PC-9 (cell line): ENCODE data around the gene PLAU.

Experiments used
- CTCF ChIP-seq: fragments of 200-600 bp; sonication (generic); conservative IDR thresholded peaks from 2 replicates; pipeline ENCODE4 v1.6.1; 2017; ENCODE audit warnings: mixed run types, antibody characterized with exemption, mild to moderate bottlenecking, moderate library complexity
- EZH2 ChIP-seq: fragments of 200-600 bp; sonication (generic); IDR thresholded peaks from 2 replicates; pipeline ENCODE4 v1.8.0; 2017; ENCODE audit warnings: antibody characterized with exemption, low read depth

DNA sequence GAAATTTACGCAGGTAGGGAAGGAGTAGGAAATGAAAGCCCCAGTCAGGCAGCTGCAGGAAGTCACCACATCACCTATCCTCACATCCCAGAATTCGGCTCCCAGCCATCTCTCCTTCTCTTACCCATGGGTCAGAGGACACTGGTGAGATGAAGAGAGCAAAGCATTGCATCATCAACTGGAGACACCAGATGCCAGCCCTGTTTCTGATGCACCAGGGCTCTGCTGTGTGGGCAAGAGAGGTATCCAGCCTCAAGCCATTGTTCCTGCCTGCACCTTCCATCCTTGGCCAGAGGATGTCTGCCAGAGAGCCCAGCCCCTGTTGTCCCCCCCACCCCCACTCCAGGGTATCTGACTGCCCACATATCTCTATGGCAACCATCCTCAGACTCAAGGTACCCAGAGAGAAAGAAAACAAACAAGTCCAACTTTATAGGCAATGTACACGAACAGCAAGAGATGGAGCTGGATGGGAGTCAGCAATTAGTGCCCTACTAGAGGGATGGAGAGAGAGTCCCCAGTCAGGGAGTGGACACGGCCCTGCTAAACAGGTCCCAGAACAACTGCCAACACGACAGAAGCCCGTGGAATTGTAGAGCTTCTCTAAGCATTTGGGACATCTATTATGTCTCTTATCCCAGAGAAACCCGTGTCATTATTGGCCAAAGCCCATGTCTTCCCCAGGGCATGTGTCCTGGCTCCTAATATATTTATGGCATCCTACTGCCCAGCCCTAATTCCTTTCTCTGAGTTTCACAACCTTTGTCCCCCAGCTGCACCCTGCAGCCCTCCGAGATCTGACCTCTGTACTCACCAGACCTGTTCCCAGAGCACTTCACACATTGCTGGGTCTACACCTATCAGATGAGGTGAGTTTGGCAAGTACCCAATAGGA is 39.4 kb upstream of the PLAU start:
- TF ChIP-seq CTCF: no peak
- no peak for TF ChIP-seq EZH2
